GM18870 (cell line): ENCODE measurements around the gene IGF2BP2.
"Not testable (repeated sequence)": the region's sequence is repeated elsewhere in the genome, so short reads cannot be mapped to it uniquely, and the experiment has no call there.

ENCODE experiments used
- ATAC-seq: cut with Tn5 transposase; IDR thresholded peaks from one replicate; pipeline ENCODE4 v1.9.1; 2021; ENCODE audit warnings: moderate library complexity; ENCODE audit not compliant: unreplicated experiment

The IGF2BP2 gene

DNA sequence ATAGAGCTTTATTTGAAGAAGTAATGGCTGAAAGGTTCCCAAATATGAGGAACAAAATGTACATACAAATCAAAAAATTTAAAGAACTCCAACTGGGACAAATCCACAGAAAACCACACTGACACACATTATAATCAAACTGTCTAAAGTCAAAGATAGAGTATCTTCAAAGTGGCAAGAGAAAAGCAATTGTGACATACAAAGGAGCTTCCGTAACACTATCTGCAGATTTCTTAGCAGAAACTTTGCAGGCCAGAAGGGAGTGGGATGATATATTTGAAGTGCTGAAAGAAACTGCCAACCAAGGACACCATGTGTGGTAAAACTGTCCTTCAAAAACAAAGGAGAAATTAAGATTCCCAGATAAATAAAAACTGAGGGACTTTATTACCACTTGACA lies 146.8 kb downstream of the IGF2BP2 start:
- ATAC-seq: no peak

DNA sequence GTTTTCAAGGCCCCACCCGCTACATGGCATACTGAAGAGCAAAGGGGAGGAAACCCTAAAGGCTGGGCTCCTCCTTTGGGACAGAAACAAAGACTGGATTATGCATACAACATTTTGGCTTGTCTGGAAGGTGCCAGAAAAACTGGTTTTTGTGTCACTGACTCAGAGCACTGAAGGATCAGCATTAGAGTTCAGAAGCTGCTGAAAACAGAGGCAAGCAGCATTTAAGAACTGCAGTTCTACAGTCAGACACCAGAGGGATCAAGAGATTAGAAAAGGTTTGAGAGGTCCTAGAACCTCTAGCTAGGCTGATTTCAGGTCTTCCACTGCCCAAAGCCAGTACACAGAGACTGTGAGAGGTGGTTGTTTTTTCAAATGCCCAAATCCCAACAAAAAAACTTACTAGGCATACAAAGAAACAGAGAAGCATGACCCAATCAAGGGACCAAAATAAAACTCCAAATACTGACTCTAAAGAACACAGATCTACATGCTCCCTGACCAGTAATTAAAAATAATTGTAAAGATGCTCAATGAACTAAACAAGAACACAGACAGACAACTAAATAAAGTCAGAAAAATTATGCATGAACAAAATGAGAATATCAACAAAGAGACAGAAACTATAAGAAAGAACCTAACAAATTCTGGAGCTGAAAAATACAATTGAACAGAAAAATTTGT lies 147.6 kb downstream of the IGF2BP2 start:
- ATAC-seq: no peak

DNA sequence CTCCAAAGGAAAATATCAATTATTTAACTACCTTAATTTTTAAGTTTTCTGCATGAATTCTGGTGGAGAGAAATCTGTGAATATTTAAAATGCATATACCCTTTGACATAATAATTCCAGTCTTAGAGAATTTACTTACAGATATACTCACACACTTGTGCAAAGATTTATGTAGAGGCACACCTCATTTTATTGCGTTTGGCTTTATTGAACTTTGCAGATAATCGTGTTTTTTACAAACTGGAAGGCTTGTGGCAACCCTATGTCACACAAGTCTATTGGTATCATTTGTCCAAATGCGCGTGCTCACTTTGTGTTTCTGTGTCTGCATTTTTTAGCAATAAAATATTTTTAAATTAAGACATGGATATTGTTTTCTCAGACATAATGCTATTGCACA lies 157.3 kb downstream of the IGF2BP2 start:
- no peak for ATAC-seq

DNA sequence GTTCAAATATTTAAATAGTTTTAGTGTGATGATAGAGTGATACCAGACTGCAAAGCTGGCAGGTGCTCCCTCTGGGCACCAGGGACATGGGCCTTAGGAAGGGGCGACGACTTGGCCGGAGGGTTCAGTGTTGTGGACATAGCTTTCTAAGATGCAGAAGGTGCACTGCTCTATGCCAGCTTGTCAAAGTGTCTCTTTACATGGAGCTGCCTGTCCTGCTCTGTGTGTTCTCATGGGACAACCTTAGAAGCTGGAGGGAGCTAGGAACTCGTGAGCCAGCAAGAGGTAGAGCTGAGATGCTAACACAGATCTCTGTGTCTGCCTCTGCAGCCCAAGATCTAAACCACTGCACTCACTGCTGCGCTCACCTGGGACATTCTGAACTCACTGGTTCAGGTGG lies 160.9 kb downstream of the IGF2BP2 start:
- ATAC-seq: no peak

DNA sequence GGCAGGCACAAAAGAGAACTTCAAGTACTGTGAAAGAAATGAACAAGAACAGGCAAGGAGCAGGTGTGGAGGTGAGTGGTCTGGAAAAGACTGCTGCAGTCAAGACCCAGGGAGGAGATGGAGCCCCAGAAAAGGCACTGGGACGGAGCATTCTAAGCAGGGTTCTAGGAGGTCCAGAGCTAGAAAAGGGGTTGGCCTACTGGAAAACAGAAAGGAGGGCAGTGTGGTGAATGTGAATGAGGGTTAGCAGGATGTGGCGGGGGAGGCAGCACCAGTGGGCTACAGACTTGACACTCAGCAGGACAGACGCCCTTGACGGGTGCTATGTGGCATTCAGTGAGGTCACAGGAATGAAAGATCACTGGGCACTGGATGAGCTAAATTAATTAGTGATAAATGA lies 163.1 kb downstream of the IGF2BP2 start:
- ATAC-seq: no peak

DNA sequence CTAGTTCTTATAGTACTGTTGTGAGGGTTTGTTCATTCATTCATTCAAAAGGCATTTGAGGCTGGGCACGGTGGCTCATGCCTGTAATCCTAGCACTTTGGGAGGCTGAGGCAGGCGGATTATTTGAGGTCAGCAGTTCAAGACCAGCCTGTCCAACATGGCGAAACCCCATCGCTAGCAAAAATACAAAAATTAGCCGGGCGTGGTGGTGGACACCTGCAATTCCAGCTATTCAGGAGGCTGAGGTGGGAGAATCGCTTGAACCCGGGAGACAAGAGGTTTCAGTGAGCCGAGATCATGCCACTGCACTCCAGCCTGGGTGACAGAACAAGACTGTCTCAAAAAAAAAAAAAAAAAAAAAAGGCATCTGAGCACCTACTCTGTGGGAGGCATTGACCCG lies 163.5 kb downstream of the IGF2BP2 start:
- ATAC-seq: not testable (repeated sequence)

DNA sequence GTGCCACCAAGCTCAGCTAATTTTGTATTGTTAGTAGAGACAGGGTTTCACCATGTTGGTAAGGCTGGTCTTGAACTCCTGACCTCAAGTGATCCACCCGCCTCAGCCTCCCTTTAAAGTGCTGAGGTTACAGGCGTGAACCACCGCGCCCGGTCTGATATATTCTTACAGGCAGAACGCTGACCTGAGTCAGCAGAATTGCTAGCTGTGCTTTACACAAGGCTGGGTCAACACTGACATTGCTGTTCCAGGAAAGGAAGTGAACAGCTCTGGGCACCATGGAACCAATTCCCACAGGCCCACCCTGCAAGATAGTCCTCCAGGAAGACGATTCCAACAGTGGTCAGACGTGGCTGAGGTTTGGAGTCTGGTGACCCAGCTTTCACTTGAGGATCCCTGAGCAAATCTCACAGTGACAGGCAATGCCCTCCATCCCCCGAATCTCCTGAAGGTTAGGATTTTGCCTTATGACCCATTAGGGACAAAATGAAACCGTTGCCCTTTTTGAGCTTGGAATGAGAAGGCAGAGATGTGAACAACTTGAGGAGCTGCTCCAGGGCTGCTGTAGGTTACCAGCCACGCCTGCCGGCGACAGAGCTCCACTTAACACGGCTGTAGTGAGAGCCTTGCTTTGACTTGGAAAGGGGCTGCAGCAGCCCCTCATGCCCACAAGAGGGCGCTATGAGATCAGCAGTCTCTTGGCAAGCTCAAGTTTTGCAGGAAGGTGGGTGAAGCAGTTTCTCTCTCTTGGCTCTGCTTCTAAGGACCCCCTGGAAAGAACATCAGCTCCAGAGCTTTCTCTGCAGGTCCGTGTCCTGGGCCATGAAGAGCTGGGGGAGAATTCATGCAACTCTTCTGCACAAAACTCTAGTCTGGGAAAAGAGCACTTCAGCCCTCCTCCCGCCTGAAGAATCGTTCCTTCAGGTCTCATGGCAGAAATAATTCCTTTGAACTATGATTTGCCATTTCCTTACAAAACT lies 164.6 kb downstream of the IGF2BP2 start:
- no peak for ATAC-seq

DNA sequence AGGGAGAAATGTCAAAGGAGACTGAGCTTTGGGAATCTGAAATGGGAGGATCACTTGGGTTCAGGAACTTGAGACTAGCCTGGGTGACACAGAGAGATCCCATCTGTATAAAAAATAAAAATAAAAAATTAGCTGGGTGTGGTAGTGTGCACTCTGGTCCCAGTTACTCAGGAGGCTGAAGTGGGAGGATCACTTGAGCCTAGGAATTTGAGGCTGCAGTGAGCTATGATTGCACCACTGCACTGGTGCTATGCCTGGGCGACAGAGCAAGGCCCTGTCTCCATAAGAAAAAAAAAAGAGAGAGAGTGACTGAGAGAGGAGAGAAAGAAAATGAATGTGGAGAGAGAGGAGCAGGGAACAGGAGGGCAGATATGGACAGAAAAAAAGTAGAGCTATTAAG lies 165.9 kb downstream of the IGF2BP2 start:
- ATAC-seq: no peak

DNA sequence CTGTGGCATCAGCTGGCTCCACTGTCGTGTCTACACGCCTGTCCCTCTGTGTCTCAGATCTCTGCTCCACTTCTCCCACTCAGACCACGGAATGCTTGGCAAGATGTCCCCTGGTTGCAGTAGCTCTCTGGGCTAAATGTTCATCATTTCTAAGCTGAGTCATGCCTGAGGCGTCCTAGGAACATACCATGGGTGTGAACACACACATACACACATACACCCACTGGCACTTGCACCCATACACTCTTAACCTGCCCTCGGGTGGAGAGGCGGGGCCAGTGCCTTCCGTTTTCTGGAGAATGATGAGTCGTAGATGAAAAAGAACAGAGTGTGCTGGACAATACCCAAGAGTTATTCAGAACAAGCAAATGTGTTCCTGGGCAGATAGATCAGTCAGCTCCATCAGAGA lies 166.3 kb downstream of the IGF2BP2 start:
- ATAC-seq: no peak

DNA sequence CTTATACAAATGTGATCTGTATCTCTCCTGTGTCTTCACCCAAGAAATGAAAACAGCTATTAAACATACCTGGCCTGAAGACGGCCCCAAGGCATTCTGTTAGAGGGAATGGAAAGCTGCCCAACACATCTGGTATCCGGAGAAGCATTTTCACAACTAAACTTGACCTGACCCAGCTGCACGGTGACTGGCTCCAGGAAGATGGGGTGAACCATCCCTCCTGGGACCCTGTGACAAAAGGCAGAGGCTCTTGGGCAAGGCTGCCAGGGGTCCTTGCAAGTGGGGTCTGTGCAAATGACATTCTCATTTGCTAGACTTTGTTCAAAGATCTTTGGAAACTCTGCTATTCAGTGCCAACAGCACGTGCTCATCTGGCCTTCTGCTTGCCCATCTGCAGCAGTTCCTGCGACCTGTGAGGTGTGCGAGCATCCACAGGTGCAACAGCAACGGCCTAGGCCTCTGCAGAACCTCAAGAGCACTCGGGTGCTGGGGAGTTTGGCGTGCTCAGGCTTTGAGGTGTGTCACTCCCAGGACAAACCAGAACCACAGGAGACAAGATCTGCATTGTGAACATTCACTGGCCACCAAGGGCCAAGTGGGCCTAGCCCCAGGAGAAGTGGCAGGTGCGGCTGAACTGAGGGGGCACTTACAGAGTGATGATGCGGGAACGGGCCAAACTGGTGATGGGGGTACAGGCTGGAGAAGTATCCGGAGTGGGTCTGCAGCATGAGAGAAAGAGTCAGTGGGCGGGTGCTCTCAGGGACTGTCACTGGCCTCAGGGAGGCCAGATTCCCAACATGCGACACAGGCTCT lies 166.9 kb downstream of the IGF2BP2 start:
- ATAC-seq: no peak

DNA sequence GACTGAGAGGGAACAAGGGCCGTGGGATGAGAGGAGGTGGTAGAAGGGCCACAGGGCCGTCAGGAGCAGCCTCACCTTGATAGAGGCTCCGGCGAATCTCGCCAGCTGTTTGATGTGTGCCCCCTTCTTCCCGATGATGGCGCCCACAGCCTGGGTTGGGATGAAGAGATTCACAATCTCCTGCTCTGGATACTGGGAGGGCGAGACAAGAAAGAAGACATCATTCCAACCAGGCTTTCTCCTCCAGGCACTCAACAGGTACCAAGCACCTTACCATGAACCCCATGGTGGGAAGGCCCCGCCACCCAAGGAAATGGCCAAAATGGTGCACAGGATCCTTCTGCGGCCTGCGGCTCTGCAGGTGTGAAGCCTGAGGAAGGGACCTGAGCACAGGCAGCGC lies 167.6 kb downstream of the IGF2BP2 start:
- ATAC-seq: no peak

DNA sequence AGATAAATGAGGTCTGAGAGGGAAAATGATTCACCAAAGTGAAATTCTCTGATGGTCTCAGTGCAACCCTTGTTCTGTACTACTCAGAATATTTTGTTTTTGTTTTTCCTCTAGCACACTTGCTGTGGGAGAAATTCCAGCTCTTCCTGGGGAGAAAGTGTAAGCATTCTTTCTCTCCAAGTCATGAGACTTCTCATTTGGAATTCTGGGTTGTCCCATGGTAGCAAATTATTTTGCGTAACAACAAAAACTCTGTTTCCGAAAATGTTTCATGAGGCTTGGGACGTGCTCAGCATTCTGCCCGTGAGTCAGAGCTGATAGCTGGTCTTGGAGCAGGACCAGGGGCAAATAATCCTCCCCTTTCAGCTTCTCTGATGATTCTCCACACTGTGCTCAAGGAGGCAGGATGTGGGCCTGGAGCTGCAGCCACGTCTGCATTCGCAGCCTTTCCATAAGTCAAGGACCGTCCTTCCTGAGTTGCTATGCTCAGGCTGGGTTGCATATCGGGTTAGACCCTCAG lies 168.5 kb downstream of the IGF2BP2 start:
- ATAC-seq: no peak

DNA sequence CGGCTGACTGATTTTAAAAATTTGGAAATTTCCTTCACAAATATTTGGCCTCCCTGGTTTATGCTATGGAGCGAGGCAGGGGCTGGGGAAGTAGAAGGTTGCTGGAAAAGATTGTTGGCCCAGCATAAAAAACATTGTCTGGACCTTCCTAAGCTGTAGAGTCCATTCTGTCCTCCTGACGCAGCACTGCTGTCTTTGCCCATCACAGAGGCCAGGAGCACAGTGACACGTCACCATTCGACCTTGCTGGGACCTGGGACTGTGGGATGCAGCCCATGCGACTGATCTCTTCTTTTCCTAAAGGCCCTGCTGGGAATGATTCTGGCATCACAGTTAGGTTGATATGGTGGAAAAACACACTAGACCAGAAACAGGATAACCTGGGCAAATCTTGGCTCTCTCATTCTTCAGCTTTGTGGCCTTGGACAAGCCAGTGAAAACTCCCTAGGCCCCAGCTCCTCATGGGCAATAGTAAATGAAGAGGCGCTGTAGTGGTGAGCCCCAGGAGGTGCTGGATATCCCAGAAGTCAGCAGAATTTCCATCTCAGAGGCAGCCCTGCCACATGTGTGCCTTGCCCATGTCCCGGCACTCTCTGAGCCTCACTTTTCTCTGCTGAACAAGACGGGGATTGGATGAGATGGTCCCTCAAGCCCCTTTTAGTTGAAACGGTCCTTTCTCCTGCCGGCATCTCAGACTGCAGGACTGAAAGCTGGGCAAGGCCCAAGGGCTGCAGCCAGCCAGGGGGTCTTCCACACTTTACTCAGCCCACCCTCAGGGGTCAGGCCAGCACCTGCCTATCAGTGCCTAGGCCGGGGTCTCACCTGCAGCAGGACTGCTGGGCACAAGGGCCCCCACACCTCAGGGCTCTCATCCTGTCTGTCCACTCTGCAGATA lies 169.2 kb downstream of the IGF2BP2 start:
- no peak for ATAC-seq

DNA sequence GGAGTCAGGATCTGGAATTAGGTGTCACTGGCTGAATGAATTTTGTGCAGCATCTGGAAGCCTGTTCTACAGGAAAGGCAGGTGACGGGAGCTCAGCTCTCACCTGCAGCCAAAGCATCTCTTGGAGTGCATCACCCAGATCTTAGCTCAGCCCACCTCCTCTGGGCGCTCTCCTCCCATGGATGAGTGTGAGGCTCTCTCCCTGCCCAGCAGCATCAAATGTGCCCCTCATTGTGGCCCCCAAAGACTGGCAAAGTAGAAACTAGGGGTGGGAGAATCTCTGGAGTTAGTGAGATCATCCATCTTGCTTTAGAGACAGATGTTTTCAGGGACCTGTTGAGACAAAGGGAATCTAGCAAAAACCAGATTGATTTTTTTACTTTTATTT lies 170.1 kb downstream of the IGF2BP2 start:
- ATAC-seq: no peak

DNA sequence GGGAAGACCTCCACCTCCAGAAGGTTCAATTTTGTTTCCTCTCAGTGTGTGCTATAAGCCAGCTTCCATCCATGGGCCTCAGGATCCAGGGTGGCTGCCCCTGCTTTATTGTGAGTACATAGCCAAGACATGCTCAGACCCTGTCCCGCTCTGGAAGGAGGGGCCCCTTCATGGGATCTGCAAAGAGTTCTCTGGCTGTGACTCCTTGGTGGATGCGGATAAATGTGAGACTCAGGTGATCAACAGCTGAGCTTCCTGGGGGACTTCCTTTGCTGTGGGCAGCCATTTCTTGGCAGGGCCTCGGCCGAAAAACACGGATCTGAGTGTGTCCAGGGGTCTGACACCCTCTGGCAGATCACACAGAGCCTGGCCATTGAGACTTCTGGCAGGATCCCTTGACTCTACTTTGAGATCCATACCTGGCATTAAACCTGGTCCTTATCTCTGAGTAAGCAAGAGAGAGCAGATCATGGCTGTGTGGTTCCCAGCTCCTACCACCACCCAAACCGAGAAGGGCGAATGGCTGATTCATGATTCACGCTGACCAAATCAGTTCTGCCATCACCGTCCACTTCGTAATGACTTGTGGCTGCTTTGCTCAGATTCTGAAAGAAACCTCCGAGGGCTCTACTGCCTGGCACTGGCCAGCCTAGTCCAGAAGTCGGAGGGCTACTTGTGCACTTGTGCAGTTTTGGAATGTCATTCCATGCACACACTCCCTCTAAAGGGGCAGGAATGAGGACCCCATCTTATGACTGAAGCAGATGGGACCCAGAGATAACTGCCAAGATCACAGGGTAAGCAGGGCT lies 170.7 kb downstream of the IGF2BP2 start:
- no peak for ATAC-seq

DNA sequence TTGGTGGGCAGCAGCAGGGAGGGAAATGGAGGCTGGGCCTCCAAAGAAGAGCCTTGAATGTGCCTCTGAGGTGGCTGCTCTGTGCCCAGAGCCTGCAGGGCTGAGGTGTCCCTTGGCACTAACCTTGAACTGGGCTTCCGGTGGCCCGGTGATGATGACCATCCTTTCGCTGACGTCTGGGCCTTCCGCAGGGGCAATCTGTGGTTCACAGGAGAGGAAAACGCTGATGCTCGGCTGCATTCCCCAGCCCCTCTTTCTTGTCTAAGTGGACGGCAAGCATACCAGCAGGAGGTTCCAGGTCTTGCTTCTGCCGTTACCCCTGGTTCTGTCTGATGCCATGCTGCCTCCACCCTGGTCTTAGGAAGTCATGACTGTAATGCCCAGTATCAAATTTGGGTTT lies 172.9 kb downstream of the IGF2BP2 start:
- no peak for ATAC-seq

DNA sequence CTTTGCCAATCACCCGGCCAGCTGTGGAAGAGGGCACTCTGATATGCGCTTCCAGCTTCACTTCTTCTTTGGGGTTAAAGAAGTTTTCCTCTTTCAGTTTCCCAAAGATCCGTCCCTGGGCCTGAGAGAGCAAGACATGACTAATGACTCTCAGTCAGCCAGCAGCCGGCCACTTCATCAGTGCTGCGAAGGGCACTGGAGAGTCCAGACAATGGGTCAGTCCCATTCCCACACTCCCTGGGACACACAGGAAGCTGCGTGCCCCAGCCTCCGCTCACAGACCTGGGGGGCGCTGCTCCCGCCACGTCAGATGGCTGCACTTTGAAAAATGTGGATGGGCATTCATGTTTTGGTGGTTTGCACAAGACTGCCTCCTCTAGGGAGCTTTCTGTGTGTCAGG lies 175.4 kb downstream of the IGF2BP2 start:
- no peak for ATAC-seq

DNA sequence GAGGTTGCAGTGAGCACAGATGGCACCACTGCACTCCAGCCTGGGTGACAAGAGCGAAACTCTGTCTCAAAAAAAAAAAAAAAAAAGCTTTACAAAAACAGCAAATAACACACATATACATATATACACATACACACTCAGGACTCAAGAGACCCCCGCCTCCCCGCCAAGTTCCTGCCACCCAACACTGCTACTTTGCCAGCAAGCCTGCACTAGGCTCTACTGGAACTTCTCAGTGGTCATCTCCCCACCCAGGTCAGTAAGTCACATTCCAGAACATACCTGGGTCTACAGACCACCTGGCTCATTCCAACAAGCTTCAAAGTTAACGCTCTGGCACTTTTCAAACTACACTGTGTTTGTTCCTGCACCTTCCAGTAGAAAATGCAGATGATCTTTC lies 176.4 kb downstream of the IGF2BP2 start:
- no peak for ATAC-seq

DNA sequence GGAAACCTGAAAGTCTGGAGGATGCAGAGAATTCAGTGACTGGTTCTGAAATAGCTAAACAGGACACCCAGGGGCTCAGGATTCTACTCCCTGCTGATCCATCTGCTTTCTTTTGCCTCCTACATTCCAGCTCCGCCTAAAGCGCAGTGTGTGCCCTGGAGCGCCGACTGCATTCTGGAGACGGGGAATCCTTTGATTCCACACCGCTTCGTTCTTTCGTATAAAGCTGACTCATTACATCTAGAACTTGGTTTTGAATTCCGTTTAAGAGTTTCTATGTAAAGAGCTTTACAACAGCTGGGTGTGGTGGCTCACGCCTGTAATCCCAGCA lies 177.0 kb downstream of the IGF2BP2 start:
- ATAC-seq: no peak
